ENCODE data around the gene GCSAML. TPM values are rescaled to one million over a fixed set of nuclear protein-coding genes. Genes with fewer than 3 reads are reported as not detected.
A peak's percentile ranks its signal among the peaks of the same experiment; 100 is the strongest.

Gene GCSAML
- total and polyA plus RNA-seq, 9 of the 15 experiments (the other 6 are each of a cell fraction or from before 2014, with no cell fraction given) = 0.01 TPM; not detected in 8

DNA sequence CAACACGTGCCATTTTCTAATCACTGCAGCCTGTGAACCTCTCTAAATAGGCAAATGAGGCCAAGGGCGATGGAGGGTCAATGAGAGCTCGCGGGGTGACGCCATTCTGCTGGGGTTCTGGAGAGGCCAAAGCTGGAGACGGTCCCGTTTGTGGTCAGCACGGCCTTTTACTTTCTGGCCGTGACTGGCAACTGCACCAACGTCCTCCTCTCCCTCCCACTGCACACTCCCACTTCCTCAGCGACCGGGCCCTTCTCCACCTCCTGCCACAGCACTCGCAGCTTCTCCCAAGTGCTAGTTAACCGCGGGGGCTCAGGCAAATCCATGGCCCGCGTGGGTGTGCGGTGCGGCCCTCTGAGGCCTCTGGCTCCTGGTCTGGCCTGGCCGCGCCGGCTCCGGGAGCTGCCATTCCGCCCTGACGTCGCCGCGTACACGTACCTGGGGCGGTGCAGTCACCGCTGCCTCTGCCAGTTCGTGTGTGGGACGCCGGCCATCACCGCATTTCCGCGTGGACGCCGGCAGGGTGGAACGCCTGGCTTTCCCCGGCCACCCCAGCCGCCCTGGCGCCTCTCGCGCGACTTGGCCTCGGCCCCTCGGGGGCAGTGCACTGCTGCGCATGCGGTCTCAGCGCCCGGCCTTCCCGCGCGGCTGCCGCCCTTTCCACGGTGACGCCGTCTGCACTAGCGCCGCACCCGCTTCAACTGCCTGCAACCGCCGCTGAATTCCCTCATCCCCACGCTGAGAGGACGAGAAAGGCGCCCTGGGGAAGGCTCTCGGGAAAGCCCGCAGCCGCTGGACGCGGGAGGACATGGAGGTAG is 30.9 kb upstream of the GCSAML start:
- Histone ChIP-seq H3K27me3 (ENCODE audit: control insufficient read depth in 2 of 2, insufficient read depth in 2 of 2, low read length in 2 of 2) (peaks cover 14 to 18% of the 10 kb centered on the region in 2 experiments; a peak in 3 of 5 replicates), H3K4me1 (replicated peaks in 1 of 2; ENCODE audit: control insufficient read depth in 2 of 2, insufficient read depth in 2 of 2, low read length in 2 of 2) (peaks cover 0 to 11% of the 10 kb centered on the region in 2 experiments; a peak in 3 of 5 replicates), H3K79me2 (ENCODE audit: control insufficient read depth, insufficient read depth, low read length) (no peaks in the 10 kb centered on the region), H3K9me1 (ENCODE audit: control insufficient read depth, insufficient read depth, low read length) (no peaks in the 10 kb centered on the region), H3K9me3 (replicated peaks; ENCODE audit: control insufficient read depth, insufficient read depth, low read depth, low read length) (no peaks in the 10 kb centered on the region), H3K9ac (ENCODE audit: insufficient read depth in 1 of 2, low read depth in 2 of 2, low read length in 2 of 2) (peak overlapping the region; percentile 25 to 79; a peak in 3 of 4 replicates), H2AFZ (ENCODE audit: low read depth, low read length) (peak overlapping the region; percentile 71), H3K4me2 (ENCODE audit: insufficient read depth, low read length) (peak overlapping the region; percentile 34), H4K20me1 (replicated peaks; ENCODE audit: control insufficient read depth, insufficient read depth, low read length) (no peaks in the 10 kb centered on the region), H3K4me3 (no peak overlapping the region), H3K27ac (ENCODE audit: extremely low read depth, low read depth, low read length) (no peak overlapping the region), H3K36me3 (ENCODE audit: control insufficient read depth, insufficient read depth, low read length) (no peaks in the 10 kb centered on the region)
- ChIA-PET POLR2A (no interaction called here), CTCF (ENCODE audit: low intra/inter-chr PET ratio) (no interaction called here)
- FAIRE-seq = no peak
- in situ Hi-C loops (cut with MboI) = no loop called here
- intact Hi-C loops (cut with micrococcal nuclease) = no loop called here
- peak; percentile 18 to 37 (median 32) for DNase-seq (ENCODE audit: extremely low read depth in 1 of 4, low spot score in 3 of 4)
- BruUV-seq (replicated peaks) = no TSS peak
- peak; percentile 87 for ATAC-seq
- 15% methylated on average over 67 of the region's 72 CpGs for WGBS (ENCODE audit: insufficient coverage, low coverage, missing lambda C conversion rate)
- TF ChIP-seq ZNF324 (CRISPR knock-in tag; IDR thresholded peaks at IDR 0.05) (no peak), EP300 (IDR thresholded peaks at IDR 0.05; ENCODE audit: low read length) (no peak), SAFB (IDR thresholded peaks at IDR 0.05; ENCODE audit: borderline replicate concordance, low read depth, low read length) (no peak), TCF3 (CRISPR knock-in tag; IDR thresholded peaks at IDR 0.05) (no peak), MLLT1 (IDR thresholded peaks at IDR 0.05) (no peak)
- TF ChIP-seq, protein P1, sequence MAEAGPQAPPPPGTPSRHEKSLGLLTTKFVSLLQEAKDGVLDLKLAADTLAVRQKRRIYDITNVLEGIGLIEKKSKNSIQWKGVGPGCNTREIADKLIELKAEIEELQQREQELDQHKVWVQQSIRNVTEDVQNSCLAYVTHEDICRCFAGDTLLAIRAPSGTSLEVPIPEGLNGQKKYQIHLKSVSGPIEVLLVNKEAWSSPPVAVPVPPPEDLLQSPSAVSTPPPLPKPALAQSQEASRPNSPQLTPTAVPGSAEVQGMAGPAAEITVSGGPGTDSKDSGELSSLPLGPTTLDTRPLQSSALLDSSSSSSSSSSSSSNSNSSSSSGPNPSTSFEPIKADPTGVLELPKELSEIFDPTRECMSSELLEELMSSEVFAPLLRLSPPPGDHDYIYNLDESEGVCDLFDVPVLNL (CRISPR knock-in tag; IDR thresholded peaks at IDR 0.05; ENCODE audit: low read depth) = no peak
- TF ChIP-seq, protein P2, sequence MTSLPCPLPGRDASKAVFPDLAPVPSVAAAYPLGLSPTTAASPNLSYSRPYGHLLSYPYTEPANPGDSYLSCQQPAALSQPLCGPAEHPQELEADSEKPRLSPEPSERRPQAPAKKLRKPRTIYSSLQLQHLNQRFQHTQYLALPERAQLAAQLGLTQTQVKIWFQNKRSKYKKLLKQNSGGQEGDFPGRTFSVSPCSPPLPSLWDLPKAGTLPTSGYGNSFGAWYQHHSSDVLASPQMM (CRISPR knock-in tag; IDR thresholded peaks at IDR 0.05) = no peak
- TF ChIP-seq, protein P3, sequence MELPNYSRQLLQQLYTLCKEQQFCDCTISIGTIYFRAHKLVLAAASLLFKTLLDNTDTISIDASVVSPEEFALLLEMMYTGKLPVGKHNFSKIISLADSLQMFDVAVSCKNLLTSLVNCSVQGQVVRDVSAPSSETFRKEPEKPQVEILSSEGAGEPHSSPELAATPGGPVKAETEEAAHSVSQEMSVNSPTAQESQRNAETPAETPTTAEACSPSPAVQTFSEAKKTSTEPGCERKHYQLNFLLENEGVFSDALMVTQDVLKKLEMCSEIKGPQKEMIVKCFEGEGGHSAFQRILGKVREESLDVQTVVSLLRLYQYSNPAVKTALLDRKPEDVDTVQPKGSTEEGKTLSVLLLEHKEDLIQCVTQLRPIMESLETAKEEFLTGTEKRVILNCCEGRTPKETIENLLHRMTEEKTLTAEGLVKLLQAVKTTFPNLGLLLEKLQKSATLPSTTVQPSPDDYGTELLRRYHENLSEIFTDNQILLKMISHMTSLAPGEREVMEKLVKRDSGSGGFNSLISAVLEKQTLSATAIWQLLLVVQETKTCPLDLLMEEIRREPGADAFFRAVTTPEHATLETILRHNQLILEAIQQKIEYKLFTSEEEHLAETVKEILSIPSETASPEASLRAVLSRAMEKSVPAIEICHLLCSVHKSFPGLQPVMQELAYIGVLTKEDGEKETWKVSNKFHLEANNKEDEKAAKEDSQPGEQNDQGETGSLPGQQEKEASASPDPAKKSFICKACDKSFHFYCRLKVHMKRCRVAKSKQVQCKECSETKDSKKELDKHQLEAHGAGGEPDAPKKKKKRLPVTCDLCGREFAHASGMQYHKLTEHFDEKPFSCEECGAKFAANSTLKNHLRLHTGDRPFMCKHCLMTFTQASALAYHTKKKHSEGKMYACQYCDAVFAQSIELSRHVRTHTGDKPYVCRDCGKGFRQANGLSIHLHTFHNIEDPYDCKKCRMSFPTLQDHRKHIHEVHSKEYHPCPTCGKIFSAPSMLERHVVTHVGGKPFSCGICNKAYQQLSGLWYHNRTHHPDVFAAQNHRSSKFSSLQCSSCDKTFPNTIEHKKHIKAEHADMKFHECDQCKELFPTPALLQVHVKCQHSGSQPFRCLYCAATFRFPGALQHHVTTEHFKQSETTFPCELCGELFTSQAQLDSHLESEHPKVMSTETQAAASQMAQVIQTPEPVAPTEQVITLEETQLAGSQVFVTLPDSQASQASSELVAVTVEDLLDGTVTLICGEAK (IDR thresholded peaks at IDR 0.05) = no peak
- TF ChIP-seq, protein P3 (CRISPR knock-in tag; IDR thresholded peaks at IDR 0.05) = no peak
